Peyer's patch (tissue), 4 donors: ENCODE measurements around the gene MAGEB17. TPM values are rescaled to one million over a fixed set of nuclear protein-coding genes. Genes with fewer than 3 reads are reported as not detected.

Source experiments
- DNase-seq, 3 donors: peaks; one replicate each; pipeline ENCODE4 v3.0.0-alpha.2; 2017 to 2019
- H3K27ac ChIP-seq, 4 donors: fragments of 200-600 bp; sonication (generic); one replicate each; pipeline ENCODE4 v1.5.1; 2016 to 2019
- H3K27me3 ChIP-seq, 2 donors: fragments of 200-600 bp; sonication (generic); one replicate each; pipeline ENCODE4 v1.5.1; 2019
- H3K36me3 ChIP-seq, 3 donors: fragments of 200-600 bp; sonication (generic); one replicate each; pipeline ENCODE4 v1.5.1; 2016 to 2019
- H3K4me1 ChIP-seq, 4 donors: fragments of 200-600 bp; sonication (generic); one replicate each; pipeline ENCODE4 v1.5.1; 2016 to 2019
- H3K4me3 ChIP-seq, 4 donors: fragments of 200-600 bp; sonication (generic); 1 replicate in 3 of 4; 2 replicates in 1 of 4; pipeline ENCODE4 v1.5.1; 2016 to 2019; ENCODE audit warnings: mild to moderate bottlenecking in 1 of 4
- H3K9me3 ChIP-seq, 4 donors: fragments of 200-600 bp; sonication (generic); one replicate each; pipeline ENCODE4 v1.5.1; 2016 to 2019; ENCODE audit warnings: mild to moderate bottlenecking in 1 of 4
- CTCF ChIP-seq, 6 experiments: fragments of 450-650 bp in 4 of 6; fragments of 200-600 bp in 2 of 6; sonication (generic) in 1 of 6; IDR thresholded peaks; one replicate each; pipeline ENCODE4 v1.5.1; 2017 to 2019; ENCODE audit warnings: antibody characterized with exemption in 6 of 6, mild to moderate bottlenecking in 3 of 6, moderate library complexity in 1 of 6
- POLR2A ChIP-seq, 2 donors: fragments of 450-650 bp; IDR thresholded peaks; one replicate each; pipeline ENCODE4 v1.5.1; 2017; ENCODE audit warnings: antibody characterized with exemption in 2 of 2, mild to moderate bottlenecking in 2 of 2, moderate library complexity in 2 of 2
- total RNA-seq, 4 donors: library from RNA; depleted of rRNA; stranded (reverse); fragments of >200 nt; gene quantifications; one replicate each; pipeline ENCODE4 v1.1.0, GENCODE V29; 2016

The MAGEB17 gene, protein sequence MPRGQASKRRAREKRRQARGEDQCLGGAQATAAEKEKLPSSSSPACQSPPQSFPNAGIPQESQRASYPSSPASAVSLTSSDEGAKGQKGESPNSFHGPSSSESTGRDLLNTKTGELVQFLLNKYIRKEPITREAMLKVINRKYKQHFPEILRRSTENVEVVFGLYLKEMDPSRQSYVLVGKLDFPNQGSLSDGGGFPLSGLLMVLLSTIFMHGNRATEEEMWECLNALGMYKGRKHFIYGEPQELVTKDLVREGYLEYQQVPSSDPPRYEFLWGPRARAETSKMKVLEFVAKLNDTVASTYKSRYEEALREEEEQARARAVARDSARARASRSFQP
- not detected for total RNA-seq

DNA sequence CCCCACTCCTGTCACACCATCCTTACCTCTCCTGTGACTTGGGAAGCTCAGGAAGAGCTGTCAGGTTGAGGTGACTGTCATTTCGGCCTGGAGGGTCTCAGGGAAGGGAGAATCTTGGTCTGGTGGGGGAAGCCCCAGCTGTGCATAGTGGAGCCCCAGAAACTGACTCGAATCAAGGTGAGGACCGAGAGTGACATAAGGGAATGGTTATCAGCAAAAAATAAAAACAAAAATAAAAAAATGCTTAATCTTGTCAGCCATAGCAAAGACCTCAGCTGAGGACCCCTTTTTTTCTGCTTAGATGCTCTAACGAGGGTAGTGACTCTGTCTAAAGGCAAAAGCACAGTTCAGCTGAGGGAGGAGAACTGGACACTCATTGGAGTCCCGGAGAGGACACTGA lies at the start of gene MAGEB17:
MAGEB17 (plus strand) TSS at position 301 of the 400 bp plus-strand sequence. CDS start 2,902 bp downstream, outside the sequence.
- Histone ChIP-seq H3K9me3 (no peaks in the 10 kb centered on the region), H3K4me3 (no peak within 1 kb of the TSS), H3K36me3 (no peaks in the 10 kb centered on the region), H3K4me1 (no peaks in the 10 kb centered on the region), H3K27me3 (no peaks in the 10 kb centered on the region), H3K27ac (no peak within 1 kb of the TSS)
- DNase-seq: no peak
- TF ChIP-seq POLR2A (IDR thresholded peaks at IDR 0.05) (no peak), CTCF (IDR thresholded peaks at IDR 0.05) (no peak)

DNA sequence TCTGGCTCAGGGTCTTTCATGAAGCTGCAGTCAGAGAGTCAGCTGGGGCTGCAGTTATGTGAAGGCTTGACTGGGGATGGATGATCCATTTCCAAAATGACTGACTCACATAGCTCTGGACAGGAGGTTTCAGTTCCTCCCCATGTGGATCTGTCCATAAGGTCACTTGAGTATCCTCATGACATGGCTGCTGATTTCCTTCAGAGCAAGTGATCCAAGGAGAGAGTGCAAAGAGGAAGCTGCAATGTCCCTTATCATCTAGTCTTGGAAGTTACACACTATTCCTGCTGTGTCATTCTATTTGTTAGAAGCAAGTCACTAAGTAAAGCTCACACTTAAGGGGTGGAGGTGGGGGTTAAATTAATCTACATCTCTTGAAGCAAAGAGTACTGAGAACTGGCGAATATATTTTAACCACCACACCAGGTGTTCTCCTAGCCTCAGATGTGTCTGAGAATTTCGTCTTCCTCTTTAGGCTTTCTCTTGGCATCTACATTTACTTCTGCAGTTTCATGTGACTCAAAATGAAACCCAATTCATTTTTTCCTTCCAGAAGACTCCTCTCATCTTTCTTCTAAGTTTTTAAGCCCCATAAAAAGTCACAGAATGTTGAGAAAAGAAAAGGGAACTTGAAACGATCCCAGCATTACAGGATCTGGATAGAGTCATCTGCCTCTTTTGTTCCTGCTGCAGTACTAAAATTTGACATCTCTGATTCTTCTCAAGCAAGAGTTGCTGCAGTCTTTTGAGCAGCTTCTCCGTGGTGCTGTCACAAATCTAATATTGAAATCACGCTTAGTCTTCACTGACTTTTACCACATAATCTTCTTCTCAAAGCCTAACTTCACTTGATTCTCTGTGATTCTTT lies 47.7 kb upstream of the MAGEB17 start:
- Histone ChIP-seq H3K36me3 (no peaks in the 10 kb centered on the region), H3K27ac (no peak overlapping the region), H3K4me1 (no peaks in the 10 kb centered on the region), H3K9me3 (no peaks in the 10 kb centered on the region), H3K27me3 (no peaks in the 10 kb centered on the region), H3K4me3 (no peak overlapping the region)
- TF ChIP-seq CTCF (IDR thresholded peaks at IDR 0.05) (no peak), POLR2A (IDR thresholded peaks at IDR 0.05) (no peak)
- no peak for DNase-seq

GRCh38 chrX:16120431-16120830 lies 46.9 kb upstream of the MAGEB17 start:
- Histone ChIP-seq H3K4me3 (no peak overlapping the region), H3K27ac (no peak overlapping the region), H3K4me1 (no peaks in the 10 kb centered on the region), H3K9me3 (no peaks in the 10 kb centered on the region), H3K36me3 (no peaks in the 10 kb centered on the region), H3K27me3 (no peaks in the 10 kb centered on the region)
- DNase-seq: no peak
- TF ChIP-seq POLR2A (IDR thresholded peaks at IDR 0.05): no peak
- no peak for TF ChIP-seq CTCF (IDR thresholded peaks at IDR 0.05)

- Histone ChIP-seq H3K27me3 (no peaks in the 10 kb centered on the region), H3K9me3 (no peaks in the 10 kb centered on the region), H3K36me3 (no peaks in the 10 kb centered on the region), H3K4me3 (no peak within 1 kb of the TSS), H3K27ac (no peak within 1 kb of the TSS), H3K4me1 (no peaks in the 10 kb centered on the region)
- DNase-seq: peak; percentile 64 to 89 (median 78)
- TF ChIP-seq CTCF (IDR thresholded peaks at IDR 0.05): peak; percentile 46 to 64 (median 57)
- no peak for TF ChIP-seq POLR2A (IDR thresholded peaks at IDR 0.05)
Measured at GRCh38 chrX:16123222-16123786, 44.0 kb upstream of the MAGEB17 start, which contains the start of gene GRPR. GRPR (plus strand) TSS chrX:16123565; CDS start chrX:16123954, 389 bp downstream.

- H3K27ac ChIP-seq: no peak overlapping the region
- no peak overlapping the region for H3K4me3 ChIP-seq
- H3K27me3 ChIP-seq: no peaks in the 10 kb centered on the region
- no peaks in the 10 kb centered on the region for H3K36me3 ChIP-seq
- TF ChIP-seq POLR2A (IDR thresholded peaks at IDR 0.05) (no peak), CTCF (IDR thresholded peaks at IDR 0.05) (no peak)
- no peaks in the 10 kb centered on the region for H3K4me1 ChIP-seq
- no peaks in the 10 kb centered on the region for H3K9me3 ChIP-seq
- no peak for DNase-seq
Measured at GRCh38 chrX:16124201-16124600, 43.1 kb upstream of the MAGEB17 start.
